Ureter (tissue), 1 donor: ENCODE measurements around the gene B3GNT7. TPM values are rescaled to one million over a fixed set of nuclear protein-coding genes. Genes with fewer than 3 reads are reported as not detected.
"Not testable (repeated sequence)": the region's sequence is repeated elsewhere in the genome, so short reads cannot be mapped to it uniquely, and the experiment has no call there.

ENCODE experiments used
- DNase-seq: peaks from one replicate; pipeline ENCODE4 v3.0.0-alpha.2; 2020; ENCODE audit warnings: low spot score
- total RNA-seq: library from RNA; stranded (reverse); gene quantifications from one replicate; pipeline ENCODE4 v1.2.4, GENCODE V29; 2023
- donor health status: DM: yes; HTN: yes; CAD: no.

The B3GNT7 gene
- total RNA-seq, 1 donor from 2014 or later: 2.2 TPM

GRCh38 chr2:231364961-231365810, 30.3 kb upstream of the B3GNT7 start:
- DNase-seq: no peak

DNA sequence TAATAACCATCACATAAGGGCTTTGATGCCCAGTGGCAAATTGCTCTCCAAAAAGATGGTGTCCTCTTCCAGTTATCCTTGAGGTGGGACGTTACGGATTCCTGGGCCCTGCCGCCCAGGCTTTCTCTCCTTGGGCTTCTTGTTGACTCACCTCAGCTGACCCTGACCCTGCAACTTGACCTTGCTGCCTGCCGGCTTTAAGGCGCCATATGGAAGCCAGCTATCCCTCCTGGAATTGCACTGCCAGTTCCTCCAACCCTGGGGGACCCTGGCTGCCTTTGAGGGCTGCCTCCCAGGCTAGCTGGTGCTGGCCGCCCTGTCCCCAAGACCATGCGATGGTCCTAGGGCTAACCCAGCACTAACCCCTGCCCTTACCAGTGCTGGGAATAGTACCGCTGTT, 28.3 kb upstream of the B3GNT7 start:
- no peak for DNase-seq

GRCh38 chr2:231369580-231370428, 25.7 kb upstream of the B3GNT7 start:
- DNase-seq: no peak

DNA sequence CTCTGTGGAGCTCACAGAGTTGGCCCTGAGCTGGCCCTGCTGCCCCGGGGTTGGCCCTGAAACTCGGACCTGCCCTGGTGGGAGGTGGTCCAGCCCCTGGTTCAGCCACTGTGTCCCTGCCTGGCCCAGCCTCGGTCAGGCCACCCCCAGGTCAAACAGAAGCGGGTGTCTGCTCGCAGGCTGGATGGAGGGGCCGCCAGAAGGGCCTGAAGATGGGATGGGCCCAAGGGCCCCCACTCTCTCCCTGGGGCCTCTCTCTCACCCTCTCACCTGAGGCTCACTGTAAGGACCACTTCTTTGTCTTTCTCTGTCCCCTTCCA, 25.1 kb upstream of the B3GNT7 start:
- DNase-seq: no peak

GRCh38 chr2:231370749-231371429, 24.6 kb upstream of the B3GNT7 start:
- no peak for DNase-seq

DNA sequence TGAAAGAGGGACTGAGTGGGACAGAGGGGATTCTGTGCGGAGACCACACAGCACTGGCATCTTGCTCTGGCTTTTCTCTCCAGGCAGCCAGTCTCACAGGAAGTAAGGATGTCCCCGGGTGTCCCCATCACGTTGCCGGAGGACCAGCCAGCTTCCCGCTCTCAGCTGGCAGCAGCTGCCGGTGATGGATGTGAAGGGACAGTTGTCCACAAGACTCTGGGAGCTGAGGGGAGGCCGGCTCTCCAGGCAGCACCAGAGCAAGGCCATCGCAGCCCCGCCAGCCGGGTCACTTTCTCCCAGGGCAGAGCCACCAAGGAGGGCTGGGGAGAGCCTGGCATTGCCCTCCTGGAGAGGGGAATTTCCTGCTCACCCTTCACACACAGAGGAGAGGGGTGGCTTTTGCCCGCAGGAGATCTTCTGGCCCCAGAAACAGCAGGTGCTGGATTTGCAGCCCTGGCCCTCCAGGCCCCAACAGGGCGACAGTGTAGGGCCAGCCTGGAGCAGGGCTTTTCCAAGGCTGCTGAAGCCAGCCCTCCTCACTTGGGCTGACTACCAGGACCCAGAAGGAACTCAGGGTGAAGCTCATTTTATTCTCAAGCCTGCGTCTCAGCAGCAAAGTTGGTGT, 24.0 kb upstream of the B3GNT7 start:
- DNase-seq: no peak

- no peak for DNase-seq
These were observed 23.2 kb upstream of the B3GNT7 start for GRCh38 chr2:231372326-231372725.

DNA sequence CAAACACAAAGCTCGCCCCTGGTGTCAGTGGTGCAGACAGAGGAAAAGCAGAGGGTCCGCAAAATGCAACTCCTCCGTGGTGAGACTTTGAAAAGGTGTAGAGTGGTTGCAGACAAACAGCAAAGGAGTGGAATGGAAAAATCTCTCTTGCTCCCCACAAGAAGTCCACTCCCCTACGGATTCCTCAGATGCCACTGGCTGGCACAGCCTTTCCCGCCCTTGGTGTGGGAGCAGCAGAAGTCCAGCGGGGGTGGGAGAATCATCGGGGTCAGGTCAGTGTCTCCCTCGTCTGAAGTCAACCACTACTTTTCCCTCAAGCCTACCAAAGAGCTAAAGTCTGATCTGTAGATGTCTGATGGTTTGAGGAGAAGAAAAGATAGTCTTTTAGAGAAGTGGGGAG, 22.3 kb upstream of the B3GNT7 start:
- no peak for DNase-seq

GRCh38 chr2:231373786-231374349, 21.6 kb upstream of the B3GNT7 start:
- no peak for DNase-seq

- DNase-seq: no peak
These were observed 20.7 kb upstream of the B3GNT7 start for GRCh38 chr2:231374771-231375170.

GRCh38 chr2:231375994-231376615, 19.4 kb upstream of the B3GNT7 start:
- not testable (repeated sequence) for DNase-seq

GRCh38 chr2:231376857-231377256, 18.7 kb upstream of the B3GNT7 start:
- no peak for DNase-seq

GRCh38 chr2:231378026-231378722, 17.3 kb upstream of the B3GNT7 start:
- no peak for DNase-seq

GRCh38 chr2:231379266-231380215, 16.0 kb upstream of the B3GNT7 start:
- no peak for DNase-seq

DNA sequence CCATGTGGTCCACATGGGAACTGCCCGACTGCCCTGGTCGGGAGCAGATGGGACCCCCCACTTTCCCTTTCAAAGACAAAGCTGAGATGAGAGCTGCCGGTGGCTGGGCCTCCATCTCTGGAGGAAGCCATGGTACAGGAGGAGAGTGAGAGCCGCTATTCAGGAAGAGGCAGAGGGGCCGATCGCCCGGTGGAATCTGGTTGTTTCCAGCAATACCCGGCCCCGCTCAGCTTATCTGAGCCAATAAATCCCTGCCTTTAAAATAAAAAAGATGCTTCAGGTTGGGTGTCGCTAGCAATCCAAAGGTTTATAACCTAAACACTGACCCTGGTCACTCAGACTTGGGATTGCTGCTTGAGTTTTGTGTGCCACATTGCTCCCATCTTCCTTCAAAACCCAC, 15.2 kb upstream of the B3GNT7 start:
- DNase-seq: no peak

DNA sequence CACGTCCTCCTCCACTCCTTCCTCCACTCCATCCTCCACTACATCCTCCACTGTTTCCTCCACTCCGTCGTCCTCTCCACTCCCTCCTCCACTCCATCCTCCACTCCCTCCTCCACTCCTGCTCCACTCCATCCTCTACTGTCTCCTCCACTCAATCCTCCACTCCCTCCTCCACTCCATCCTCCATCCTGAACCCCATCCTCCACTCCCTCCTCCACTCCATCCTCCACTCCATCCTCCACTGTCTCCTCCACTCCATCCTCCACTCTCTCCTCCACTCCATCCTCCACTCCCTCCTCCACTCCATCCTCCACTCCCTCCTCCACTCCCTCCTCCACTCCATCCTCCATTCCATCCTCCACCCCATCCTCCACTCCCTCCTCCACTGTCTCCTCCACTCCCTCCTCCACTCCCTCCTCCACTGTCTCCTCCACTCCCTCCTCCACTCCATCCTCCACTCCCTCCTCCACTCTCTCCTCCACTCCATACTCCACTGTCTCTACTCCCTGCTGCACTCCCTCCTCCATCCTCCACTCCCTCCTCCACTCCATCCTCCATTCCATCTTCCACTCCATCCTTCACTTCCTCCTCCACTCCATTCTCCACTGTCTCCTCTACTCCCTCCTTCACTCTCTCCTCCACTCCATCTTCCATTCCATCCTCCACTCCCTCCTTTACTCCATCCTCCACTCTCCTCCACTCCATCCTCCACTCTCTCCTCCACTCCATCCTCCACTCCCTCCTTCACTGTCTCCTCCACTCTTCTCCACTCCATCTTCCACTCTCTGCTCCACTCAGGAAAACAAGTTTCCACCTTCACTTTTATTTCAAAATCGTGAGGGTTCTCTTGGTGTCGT, 14.3 kb upstream of the B3GNT7 start:
- no peak for DNase-seq

DNA sequence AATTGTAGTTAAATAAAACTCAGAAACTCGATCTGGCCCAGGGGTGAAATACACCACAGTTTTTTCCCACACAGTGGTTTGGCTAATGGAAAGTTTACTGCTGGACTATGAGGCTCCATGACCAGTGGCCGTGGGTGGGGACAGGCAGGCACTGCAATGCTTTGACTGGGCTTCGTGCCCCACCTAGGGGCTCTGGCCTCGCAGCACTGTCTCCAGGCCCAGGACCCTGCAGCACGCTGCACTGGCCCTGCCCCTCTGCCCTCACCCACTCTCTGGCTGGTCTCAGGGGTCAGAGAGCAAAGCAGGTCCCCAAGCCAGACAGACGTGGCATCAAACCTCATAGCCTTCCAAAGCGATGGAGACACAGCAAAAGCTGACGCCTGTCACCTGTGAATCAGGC, 13.4 kb upstream of the B3GNT7 start:
- DNase-seq: no peak

DNA sequence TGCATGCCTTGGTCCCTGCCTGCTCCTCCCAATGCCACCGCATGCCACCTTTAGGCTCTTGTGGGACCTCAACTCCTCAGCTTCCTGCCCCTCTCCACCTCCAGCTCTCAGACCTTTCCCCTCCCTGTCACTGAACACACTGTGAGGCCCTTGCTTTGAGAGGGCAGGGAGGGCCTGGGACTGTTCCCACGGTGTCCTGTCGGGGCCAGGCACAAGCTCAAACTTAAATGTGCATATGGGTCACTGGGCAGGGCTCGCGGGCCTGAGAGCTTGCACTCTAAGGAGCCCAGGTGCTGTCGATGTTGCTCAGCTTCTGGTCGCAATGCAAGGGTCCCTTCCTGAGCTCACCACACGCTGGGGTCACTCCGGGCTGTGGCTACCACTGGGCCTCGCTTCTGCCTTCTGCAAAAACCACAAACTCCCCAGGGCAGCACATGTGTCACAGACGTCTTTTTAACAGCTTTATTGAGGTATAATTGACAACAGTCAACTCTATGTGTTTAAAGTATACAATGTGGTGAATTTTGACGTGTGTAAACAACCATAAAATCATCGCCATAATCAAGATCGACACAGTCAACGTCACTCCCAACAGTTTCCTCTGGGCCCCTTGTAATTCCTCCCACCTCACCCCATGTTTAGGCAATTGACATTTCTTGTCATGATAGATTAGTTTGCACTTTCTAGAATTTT, 11.9 kb upstream of the B3GNT7 start:
- DNase-seq: no peak
